Prostate gland (tissue), 2 donors: Measurements from ENCODE around the gene TDRD3. TPM values are rescaled to one million over a fixed set of nuclear protein-coding genes. Genes with fewer than 3 reads are reported as not detected.

Source experiments
- DNase-seq: peaks from one replicate; pipeline ENCODE4 v3.0.0-alpha.2; 2019; ENCODE audit warnings: low spot score
- H3K27ac ChIP-seq, 2 donors: fragments of 200-600 bp; sonication (generic); 2 replicates each; pipeline ENCODE4 v1.5.1; 2017 to 2019
- H3K27me3 ChIP-seq: fragments of 200-600 bp; sonication (generic); replicated peaks from 2 replicates; pipeline ENCODE4 v1.5.1; 2019; ENCODE audit not compliant: insufficient read depth
- H3K36me3 ChIP-seq, 2 donors: fragments of 200-600 bp; sonication (generic); 1 replicate in 1 of 2; 2 replicates in 1 of 2; pipeline versions ENCODE4 v1.5.1 to v1.8.1; 2017 to 2019
- H3K4me1 ChIP-seq: fragments of 200-600 bp; sonication (generic); replicated peaks from 2 replicates; pipeline ENCODE4 v1.5.1; 2019
- H3K4me3 ChIP-seq, 2 donors: fragments of 200-600 bp; sonication (generic); 2 replicates each; pipeline ENCODE4 v1.5.1; 2017 to 2019
- H3K9me3 ChIP-seq: fragments of 200-600 bp; sonication (generic); 2 replicates; pipeline ENCODE4 v1.5.1; 2017
- POLR2A ChIP-seq: fragments of 450-650 bp; IDR thresholded peaks from one replicate; pipeline ENCODE4 v1.6.1; 2016; ENCODE audit warnings: antibody characterized with exemption, mild to moderate bottlenecking
- POLR2AphosphoS5 ChIP-seq: sonication (generic); formaldehyde crosslinking; IDR thresholded peaks from one replicate; pipeline ENCODE4 v1.6.1; 2017; ENCODE audit warnings: antibody characterized with exemption
- WGBS: methylation state at CpG from one replicate; pipeline ENCODE4 v1.1.5; 2018; 5-methylcytosine and 5-hydroxymethylcytosine counted together
- intact Hi-C: fragments of 100-400 bp; cut with DNase I; formaldehyde crosslinking; loops from one replicate; pipeline ENCODE4 v1.14.2; 2022
- total RNA-seq, 2 donors: library from RNA; depleted of rRNA; stranded (reverse); fragments of >200 nt; gene quantifications; one replicate each; pipeline ENCODE4 v1.1.0, GENCODE V29; 2016
- TF ChIP-seq, protein P1 (sequence below), 4 experiments: fragments of 200-600 bp in 2 of 4; fragments of 450-650 bp in 2 of 4; sonication (generic) in 2 of 4; IDR thresholded peaks; 1 replicate in 3 of 4; 2 replicates in 1 of 4; pipeline ENCODE4 v1.5.1; 2016 to 2019; ENCODE audit warnings: antibody characterized with exemption in 4 of 4, mild to moderate bottlenecking in 2 of 4, moderate library complexity in 2 of 4

The TDRD3 gene
- total RNA-seq, 2 donors from 2014 or later, result 14.6 to 14.7 TPM

DNA sequence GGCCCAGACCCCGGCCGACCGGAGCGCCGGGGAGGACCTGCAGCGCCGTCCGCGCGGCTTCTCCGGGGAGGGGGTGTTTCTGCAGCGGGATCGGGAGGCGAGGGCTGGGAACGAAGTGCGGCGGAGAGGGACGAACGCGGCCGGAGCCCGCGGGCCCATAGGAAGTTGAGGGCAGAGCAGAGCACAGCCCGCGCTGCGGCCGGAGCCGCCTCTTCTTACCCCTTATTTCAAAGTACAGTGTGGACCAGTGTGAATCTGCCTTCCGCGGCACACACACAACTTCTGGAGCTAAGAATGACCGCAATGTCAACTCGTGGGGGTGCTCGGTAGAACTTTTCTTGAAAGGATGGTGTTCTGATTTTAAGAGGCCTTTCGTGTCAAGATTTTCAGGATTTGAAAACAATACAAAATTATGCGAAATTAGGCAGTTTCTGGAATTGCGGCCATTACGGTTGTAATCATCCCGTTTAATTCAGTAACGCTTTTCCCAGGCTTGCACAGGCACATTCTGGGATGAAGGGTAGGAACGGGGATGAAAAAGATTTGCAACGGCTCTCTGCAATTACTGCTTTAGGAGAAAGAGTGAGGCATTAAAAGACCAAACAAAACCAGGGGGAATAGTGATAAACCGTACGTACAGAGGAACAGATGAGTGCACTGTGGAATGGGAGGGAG, 821 bp downstream of the TDRD3 start:
- Histone ChIP-seq H3K27me3 (no peaks in the 10 kb centered on the region), H3K4me1 (peaks cover 13% of the 10 kb centered on the region), H3K27ac (peak overlapping the region; percentile 94 to 96), H3K9me3 (no peaks in the 10 kb centered on the region), H3K4me3 (peak overlapping the region; percentile 65 to 73), H3K36me3 (no peaks in the 10 kb centered on the region)
- WGBS, result under 1% methylated on average over 43 of the region's 43 CpGs
- TF ChIP-seq POLR2A (no peak), POLR2AphosphoS5 (no peak)
- TF ChIP-seq, protein P1, sequence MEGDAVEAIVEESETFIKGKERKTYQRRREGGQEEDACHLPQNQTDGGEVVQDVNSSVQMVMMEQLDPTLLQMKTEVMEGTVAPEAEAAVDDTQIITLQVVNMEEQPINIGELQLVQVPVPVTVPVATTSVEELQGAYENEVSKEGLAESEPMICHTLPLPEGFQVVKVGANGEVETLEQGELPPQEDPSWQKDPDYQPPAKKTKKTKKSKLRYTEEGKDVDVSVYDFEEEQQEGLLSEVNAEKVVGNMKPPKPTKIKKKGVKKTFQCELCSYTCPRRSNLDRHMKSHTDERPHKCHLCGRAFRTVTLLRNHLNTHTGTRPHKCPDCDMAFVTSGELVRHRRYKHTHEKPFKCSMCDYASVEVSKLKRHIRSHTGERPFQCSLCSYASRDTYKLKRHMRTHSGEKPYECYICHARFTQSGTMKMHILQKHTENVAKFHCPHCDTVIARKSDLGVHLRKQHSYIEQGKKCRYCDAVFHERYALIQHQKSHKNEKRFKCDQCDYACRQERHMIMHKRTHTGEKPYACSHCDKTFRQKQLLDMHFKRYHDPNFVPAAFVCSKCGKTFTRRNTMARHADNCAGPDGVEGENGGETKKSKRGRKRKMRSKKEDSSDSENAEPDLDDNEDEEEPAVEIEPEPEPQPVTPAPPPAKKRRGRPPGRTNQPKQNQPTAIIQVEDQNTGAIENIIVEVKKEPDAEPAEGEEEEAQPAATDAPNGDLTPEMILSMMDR (IDR thresholded peaks at IDR 0.05), result no peak
- peak; percentile 43 for DNase-seq
- intact Hi-C loops, result loop anchor here (10.0 kb wide), 1 partner anchor 233 kb away; the partner anchor contains the start of gene DIAPH3

GRCh38 chr13:60398379-60398891, 1.4 kb downstream of the TDRD3 start:
- Histone ChIP-seq H3K27me3 (no peaks in the 10 kb centered on the region), H3K4me1 (peaks cover 13% of the 10 kb centered on the region), H3K36me3 (no peaks in the 10 kb centered on the region), H3K27ac (peak overlapping the region; percentile 94 to 96), H3K9me3 (no peaks in the 10 kb centered on the region), H3K4me3 (peak overlapping the region; percentile 65 to 73)
- WGBS, result 34% methylated on average over 6 of the region's 6 CpGs
- TF ChIP-seq, protein P1 (IDR thresholded peaks at IDR 0.05), result no peak
- TF ChIP-seq POLR2AphosphoS5 (no peak), POLR2A (no peak)
- no peak for DNase-seq
- intact Hi-C loops, result loop anchor here (10.0 kb wide), 1 partner anchor 234 kb away; the partner anchor contains the start of gene DIAPH3

- peak overlapping the region in 1 of 2 donors; percentile 73 for H3K4me3 ChIP-seq
These were observed 2.0 kb downstream of the TDRD3 start for GRCh38 chr13:60398907-60399589.

GRCh38 chr13:60402022-60402421, 5.0 kb downstream of the TDRD3 start:
- no peak overlapping the region for H3K27ac ChIP-seq
- TF ChIP-seq, protein P1 (IDR thresholded peaks at IDR 0.05), result no peak
- no peak for TF ChIP-seq POLR2AphosphoS5
- no peak for TF ChIP-seq POLR2A
- H3K4me3 ChIP-seq, result no peak overlapping the region
- H3K4me1 ChIP-seq, result peaks cover 13% of the 10 kb centered on the region
- no peaks in the 10 kb centered on the region for H3K36me3 ChIP-seq
- no peaks in the 10 kb centered on the region for H3K9me3 ChIP-seq
- intact Hi-C loops, result no loop called here
- no peak for DNase-seq
- no peaks in the 10 kb centered on the region for H3K27me3 ChIP-seq

More at GRCh38 chr13:60398907-60399589, 2.0 kb downstream of the TDRD3 start:
- Histone ChIP-seq H3K27ac (peak overlapping the region; percentile 94 to 96), H3K4me1 (peaks cover 13% of the 10 kb centered on the region), H3K36me3 (no peaks in the 10 kb centered on the region), H3K27me3 (no peaks in the 10 kb centered on the region), H3K9me3 (no peaks in the 10 kb centered on the region)
- TF ChIP-seq POLR2A (no peak), POLR2AphosphoS5 (no peak)
- TF ChIP-seq, protein P1 (IDR thresholded peaks at IDR 0.05), result no peak
- intact Hi-C loops, result loop anchor here (10.0 kb wide), 1 partner anchor 234 kb away; the partner anchor contains the start of gene DIAPH3
- 52% methylated on average over 6 of the region's 6 CpGs for WGBS
- DNase-seq, result no peak
